Lower leg skin (tissue), 4 donors: ENCODE results near the gene NODAL. TPM values are rescaled to one million over a fixed set of nuclear protein-coding genes. Genes with fewer than 3 reads are reported as not detected.

Experiments used
- DNase-seq, 2 donors: peaks; one replicate each; pipeline ENCODE4 v3.0.0-alpha.2; 2019; ENCODE audit warnings: low spot score in 2 of 2
- H3K4me3 ChIP-seq: fragments of 200-600 bp; sonication (generic); 2 replicates; pipeline ENCODE4 v1.5.1; 2017; ENCODE audit warnings: mild to moderate bottlenecking, low read depth; ENCODE audit not compliant: poor library complexity, severe bottlenecking
- CTCF ChIP-seq, 3 donors: fragments of 450-650 bp; IDR thresholded peaks; one replicate each; pipeline ENCODE4 v1.5.1; 2016; ENCODE audit warnings: antibody characterized with exemption in 3 of 3, mild to moderate bottlenecking in 3 of 3, moderate library complexity in 2 of 3
- POLR2A ChIP-seq, 2 donors: fragments of 450-650 bp; IDR thresholded peaks; one replicate each; pipeline ENCODE4 v1.6.1; 2016 to 2017; ENCODE audit warnings: antibody characterized with exemption in 2 of 2, mild to moderate bottlenecking in 1 of 2, moderate library complexity in 1 of 2
- WGBS, 2 donors: methylation state at CpG; one replicate each; pipeline ENCODE4 v1.1.5; 2018; 5-methylcytosine and 5-hydroxymethylcytosine counted together
- intact Hi-C: fragments of 100-400 bp; cut with DNase I; formaldehyde crosslinking; loops from one replicate; pipeline ENCODE4 v1.15.0; 2023; ENCODE audit warnings: low total_unique reads
- total RNA-seq, 4 donors: library from RNA; depleted of rRNA; stranded (reverse); fragments of >200 nt; gene quantifications; one replicate each; pipeline ENCODE4 v1.1.0, GENCODE V29; 2016

The NODAL gene
- total RNA-seq, 4 donors from 2014 or later, result not detected

GRCh38 chr10:70432101-70432500 is 9.4 kb downstream of the NODAL start:
- intact Hi-C loops, result no loop called here

GRCh38 chr10:70430493-70431445 is 10.7 kb downstream of the NODAL start:
- peak in 1 of 2 donors; percentile 65 for DNase-seq
- no peak overlapping the region for H3K4me3 ChIP-seq

More at GRCh38 chr10:70432101-70432500, 9.4 kb downstream of the NODAL start:
- H3K4me3 ChIP-seq, result no peak overlapping the region
- no peak for TF ChIP-seq CTCF (IDR thresholded peaks at IDR 0.05)
- TF ChIP-seq POLR2A (IDR thresholded peaks at IDR 0.05), result no peak
- no peak for DNase-seq
- WGBS, 2 donors, result 79 to 86% methylated on average over 3 to 4 of the region's 4 CpGs

DNA sequence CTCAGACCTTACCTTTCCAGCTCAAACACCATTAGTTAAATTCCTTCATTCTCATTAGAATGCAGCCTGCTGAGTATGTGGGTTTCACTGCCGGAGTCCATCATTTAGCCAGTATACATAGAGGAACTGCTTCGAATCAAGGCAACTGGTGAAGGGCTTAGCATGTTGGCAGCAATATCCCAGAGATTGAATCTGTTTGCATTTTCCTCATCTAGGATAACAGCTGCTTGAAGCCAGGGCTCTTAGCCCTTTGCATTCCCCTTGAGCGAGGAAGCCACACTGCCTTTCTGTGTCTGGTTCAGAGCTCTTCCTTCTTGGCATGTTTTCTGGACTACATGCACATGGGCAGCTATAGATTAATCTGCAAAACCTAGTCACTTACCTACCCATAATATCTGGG is 14.7 kb downstream of the NODAL start:
- intact Hi-C loops, result no loop called here
- WGBS, 2 donors, result 90% methylated on average over 3 of the region's 3 CpGs
- no peak overlapping the region for H3K4me3 ChIP-seq
- no peak for DNase-seq
- TF ChIP-seq POLR2A (IDR thresholded peaks at IDR 0.05), result no peak
- no peak for TF ChIP-seq CTCF (IDR thresholded peaks at IDR 0.05)

More at GRCh38 chr10:70430493-70431445, 10.7 kb downstream of the NODAL start:
- TF ChIP-seq POLR2A (IDR thresholded peaks at IDR 0.05) (no peak), CTCF (IDR thresholded peaks at IDR 0.05) (no peak)
- WGBS, 2 donors, result 40 to 55% methylated on average over 6 of the region's 6 CpGs
- intact Hi-C loops, result no loop called here

GRCh38 chr10:70425096-70425495 is 16.4 kb downstream of the NODAL start:
- intact Hi-C loops, result no loop called here
- DNase-seq, result no peak
- TF ChIP-seq POLR2A (IDR thresholded peaks at IDR 0.05) (no peak), CTCF (IDR thresholded peaks at IDR 0.05) (no peak)
- 74 to 76% methylated on average over 3 of the region's 3 CpGs for WGBS, 2 donors
- H3K4me3 ChIP-seq, result no peak overlapping the region

DNA sequence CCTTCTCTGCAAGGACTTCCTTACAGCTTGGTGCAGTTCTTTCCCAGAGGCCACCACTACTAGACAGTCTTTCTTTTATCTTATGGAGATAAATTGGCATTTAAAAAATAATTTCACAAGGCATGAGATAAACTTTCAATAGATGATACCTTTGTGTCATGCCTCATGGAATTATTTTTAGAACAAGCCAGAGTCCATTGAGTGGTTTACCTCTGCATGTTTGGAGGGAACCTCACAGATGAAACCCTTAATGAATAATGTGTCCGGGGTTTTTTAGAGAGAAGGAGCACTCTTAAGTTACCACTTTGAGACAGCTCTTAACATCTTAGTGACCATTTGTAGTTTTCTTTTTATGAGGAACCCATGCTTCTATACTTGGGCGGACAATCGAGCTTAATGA is 17.2 kb downstream of the NODAL start:
- H3K4me3 ChIP-seq, result no peak overlapping the region
- no peak for DNase-seq
- intact Hi-C loops, result no loop called here
- TF ChIP-seq CTCF (IDR thresholded peaks at IDR 0.05), result no peak
- TF ChIP-seq POLR2A (IDR thresholded peaks at IDR 0.05), result no peak
- 93 to 94% methylated on average over 3 of the region's 3 CpGs for WGBS, 2 donors
